ENCODE data around the gene TAS1R1. TPM values are rescaled to one million over a fixed set of nuclear protein-coding genes. Genes with fewer than 3 reads are reported as not detected.
A peak's percentile ranks its signal among the peaks of the same experiment; 100 is the strongest.

The TAS1R1 gene
- total RNA-seq, 1 donor from 2014 or later: not detected

- no peaks in the 10 kb centered on the region for H3K36me3 ChIP-seq (ENCODE audit: control insufficient read depth, insufficient read depth, low read length)
- DNase-seq (ENCODE audit: low read depth): no peak
- TF ChIP-seq CTCF (IDR thresholded peaks at IDR 0.05; ENCODE audit: insufficient read depth, low read length, poor library complexity, severe bottlenecking): no peak
- peaks cover 4% of the 10 kb centered on the region for H3K27me3 ChIP-seq (ENCODE audit: control insufficient read depth, insufficient read depth, low read length)
- no peak overlapping the region for H3K4me3 ChIP-seq (ENCODE audit: low read depth, low read length)
Observed at GRCh38 chr1:6513320-6513801, 41.7 kb upstream of the TAS1R1 start.

- Histone ChIP-seq H3K4me3 (ENCODE audit: low read depth, low read length) (no peak overlapping the region), H3K36me3 (ENCODE audit: control insufficient read depth, insufficient read depth, low read length) (no peaks in the 10 kb centered on the region), H3K27me3 (ENCODE audit: control insufficient read depth, insufficient read depth, low read length) (no peaks in the 10 kb centered on the region)
- TF ChIP-seq CTCF (IDR thresholded peaks at IDR 0.05; ENCODE audit: insufficient read depth, low read length, poor library complexity, severe bottlenecking): no peak
- no peak for DNase-seq (ENCODE audit: low read depth)
Observed at GRCh38 chr1:6515771-6516170, 39.3 kb upstream of the TAS1R1 start.

GRCh38 chr1:6517435-6517851 lies 37.7 kb upstream of the TAS1R1 start:
- no peaks in the 10 kb centered on the region for H3K36me3 ChIP-seq (ENCODE audit: control insufficient read depth, insufficient read depth, low read length)
- no peak for DNase-seq (ENCODE audit: low read depth)
- H3K27me3 ChIP-seq (ENCODE audit: control insufficient read depth, insufficient read depth, low read length): no peaks in the 10 kb centered on the region
- no peak overlapping the region for H3K4me3 ChIP-seq (ENCODE audit: low read depth, low read length)
- TF ChIP-seq CTCF (IDR thresholded peaks at IDR 0.05; ENCODE audit: insufficient read depth, low read length, poor library complexity, severe bottlenecking): no peak

- DNase-seq (ENCODE audit: low read depth): no peak
- no peak overlapping the region for H3K4me3 ChIP-seq (ENCODE audit: low read depth, low read length)
- H3K27me3 ChIP-seq (ENCODE audit: control insufficient read depth, insufficient read depth, low read length): no peaks in the 10 kb centered on the region
- no peak for TF ChIP-seq CTCF (IDR thresholded peaks at IDR 0.05; ENCODE audit: insufficient read depth, low read length, poor library complexity, severe bottlenecking)
- no peaks in the 10 kb centered on the region for H3K36me3 ChIP-seq (ENCODE audit: control insufficient read depth, insufficient read depth, low read length)
Observed at GRCh38 chr1:6519491-6519934, 35.6 kb upstream of the TAS1R1 start.

- peak; percentile 63 for DNase-seq (ENCODE audit: low read depth)
- H3K27me3 ChIP-seq (ENCODE audit: control insufficient read depth, insufficient read depth, low read length): no peaks in the 10 kb centered on the region
- H3K36me3 ChIP-seq (ENCODE audit: control insufficient read depth, insufficient read depth, low read length): no peaks in the 10 kb centered on the region
- H3K4me3 ChIP-seq (ENCODE audit: low read depth, low read length): no peak overlapping the region
- TF ChIP-seq CTCF (IDR thresholded peaks at IDR 0.05; ENCODE audit: insufficient read depth, low read length, poor library complexity, severe bottlenecking): no peak
Observed at GRCh38 chr1:6519935-6520671, 35.0 kb upstream of the TAS1R1 start.

GRCh38 chr1:6521536-6521935 lies 33.6 kb upstream of the TAS1R1 start:
- no peak for TF ChIP-seq CTCF (IDR thresholded peaks at IDR 0.05; ENCODE audit: insufficient read depth, low read length, poor library complexity, severe bottlenecking)
- H3K4me3 ChIP-seq (ENCODE audit: low read depth, low read length): no peak overlapping the region
- H3K36me3 ChIP-seq (ENCODE audit: control insufficient read depth, insufficient read depth, low read length): peaks cover 2% of the 10 kb centered on the region
- H3K27me3 ChIP-seq (ENCODE audit: control insufficient read depth, insufficient read depth, low read length): no peaks in the 10 kb centered on the region
- DNase-seq (ENCODE audit: low read depth): no peak

All from kidney epithelial cell (primary cell).